ENCODE measurements around the gene IL17B.

IL17B gene

DNA sequence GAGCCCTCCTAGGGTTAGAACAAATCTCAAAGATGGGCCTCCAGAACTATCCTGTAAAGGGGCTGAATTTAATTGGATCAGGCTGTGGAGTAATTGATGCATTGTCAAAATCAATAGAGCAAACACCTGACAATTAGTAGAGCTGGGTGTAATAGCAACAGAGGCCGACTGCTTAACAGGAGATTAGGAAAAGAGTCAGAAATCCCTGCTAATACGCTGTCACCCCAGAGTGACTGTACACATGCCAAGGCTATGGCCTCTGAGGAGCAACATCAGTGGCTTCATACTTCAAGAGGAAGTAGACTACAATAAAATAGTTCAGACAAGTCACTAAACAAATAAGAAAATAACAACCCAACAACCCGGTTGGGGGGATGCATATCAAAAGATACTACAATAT lies 52.5 kb downstream of the IL17B start:
- H3K4me1 ChIP-seq (ENCODE audit: insufficient read depth, low read length, severe bottlenecking): no peaks in the 10 kb centered on the region
- TF ChIP-seq, protein P1, sequence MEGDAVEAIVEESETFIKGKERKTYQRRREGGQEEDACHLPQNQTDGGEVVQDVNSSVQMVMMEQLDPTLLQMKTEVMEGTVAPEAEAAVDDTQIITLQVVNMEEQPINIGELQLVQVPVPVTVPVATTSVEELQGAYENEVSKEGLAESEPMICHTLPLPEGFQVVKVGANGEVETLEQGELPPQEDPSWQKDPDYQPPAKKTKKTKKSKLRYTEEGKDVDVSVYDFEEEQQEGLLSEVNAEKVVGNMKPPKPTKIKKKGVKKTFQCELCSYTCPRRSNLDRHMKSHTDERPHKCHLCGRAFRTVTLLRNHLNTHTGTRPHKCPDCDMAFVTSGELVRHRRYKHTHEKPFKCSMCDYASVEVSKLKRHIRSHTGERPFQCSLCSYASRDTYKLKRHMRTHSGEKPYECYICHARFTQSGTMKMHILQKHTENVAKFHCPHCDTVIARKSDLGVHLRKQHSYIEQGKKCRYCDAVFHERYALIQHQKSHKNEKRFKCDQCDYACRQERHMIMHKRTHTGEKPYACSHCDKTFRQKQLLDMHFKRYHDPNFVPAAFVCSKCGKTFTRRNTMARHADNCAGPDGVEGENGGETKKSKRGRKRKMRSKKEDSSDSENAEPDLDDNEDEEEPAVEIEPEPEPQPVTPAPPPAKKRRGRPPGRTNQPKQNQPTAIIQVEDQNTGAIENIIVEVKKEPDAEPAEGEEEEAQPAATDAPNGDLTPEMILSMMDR (IDR thresholded peaks at IDR 0.05; ENCODE audit: low read length): no peak
- TF ChIP-seq EZH2 (IDR thresholded peaks at IDR 0.05; ENCODE audit: borderline replicate concordance, low read length): no peak
- no peak overlapping the region for H2AFZ ChIP-seq (ENCODE audit: low read length)
- H3K27ac ChIP-seq (ENCODE audit: low read depth, low read length, poor library complexity, severe bottlenecking): no peak overlapping the region
- no peak overlapping the region for H3K4me3 ChIP-seq (ENCODE audit: low read depth, low read length, poor library complexity, severe bottlenecking)
- H3K79me2 ChIP-seq (ENCODE audit: insufficient read depth, low read length): no peaks in the 10 kb centered on the region
- no peak overlapping the region for H3K9ac ChIP-seq (ENCODE audit: low read length)
- peaks cover 7% of the 10 kb centered on the region; the same call in 1 of the 2 replicates for H3K27me3 ChIP-seq (ENCODE audit: insufficient read depth, low read length)
- H4K20me1 ChIP-seq (ENCODE audit: insufficient read depth, low read length): no peaks in the 10 kb centered on the region
- no peak overlapping the region for H3K4me2 ChIP-seq (ENCODE audit: low read length)
- H3K36me3 ChIP-seq (ENCODE audit: insufficient read depth, low read length): no peaks in the 10 kb centered on the region
- no peaks in the 10 kb centered on the region for H3F3A ChIP-seq (ENCODE audit: insufficient read depth, low read length)
- no peaks in the 10 kb centered on the region for H3K9me3 ChIP-seq (ENCODE audit: low read length)
- H3K9me2 ChIP-seq (ENCODE audit: low read depth, low read length): no peaks in the 10 kb centered on the region

DNA sequence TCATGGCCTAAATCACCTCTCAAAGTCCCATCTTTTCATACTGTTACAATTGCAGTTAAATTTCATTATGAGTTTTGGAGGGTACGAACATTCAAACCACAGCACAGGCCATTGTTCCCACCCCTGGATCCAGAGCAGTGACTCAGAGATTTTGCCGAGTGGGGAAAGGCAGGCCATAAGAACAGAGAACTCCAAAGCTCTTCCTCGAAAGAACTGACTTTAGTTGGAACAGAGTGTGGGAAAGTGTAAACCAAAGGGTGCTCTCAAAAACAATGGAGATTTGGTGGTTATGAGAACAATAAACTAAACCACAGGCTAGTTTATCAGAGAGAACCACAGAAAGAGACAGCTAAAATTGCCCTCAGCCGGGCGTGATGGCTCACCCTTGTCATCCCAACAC lies 53.2 kb downstream of the IL17B start:
- Histone ChIP-seq H3K9me3 (ENCODE audit: low read length) (no peaks in the 10 kb centered on the region), H3K27me3 (ENCODE audit: insufficient read depth, low read length) (peaks cover 7% of the 10 kb centered on the region; the same call in 1 of the 2 replicates), H3K36me3 (ENCODE audit: insufficient read depth, low read length) (no peaks in the 10 kb centered on the region), H2AFZ (ENCODE audit: low read length) (no peak overlapping the region), H3K9me2 (ENCODE audit: low read depth, low read length) (no peaks in the 10 kb centered on the region), H3K4me1 (ENCODE audit: insufficient read depth, low read length, severe bottlenecking) (no peaks in the 10 kb centered on the region), H4K20me1 (ENCODE audit: insufficient read depth, low read length) (no peaks in the 10 kb centered on the region), H3K27ac (ENCODE audit: low read depth, low read length, poor library complexity, severe bottlenecking) (no peak overlapping the region), H3K4me3 (ENCODE audit: low read depth, low read length, poor library complexity, severe bottlenecking) (no peak overlapping the region), H3K79me2 (ENCODE audit: insufficient read depth, low read length) (no peaks in the 10 kb centered on the region), H3K4me2 (ENCODE audit: low read length) (no peak overlapping the region), H3F3A (ENCODE audit: insufficient read depth, low read length) (no peaks in the 10 kb centered on the region), H3K9ac (ENCODE audit: low read length) (no peak overlapping the region)
- TF ChIP-seq, protein P1 (IDR thresholded peaks at IDR 0.05; ENCODE audit: low read length): no peak
- no peak for TF ChIP-seq EZH2 (IDR thresholded peaks at IDR 0.05; ENCODE audit: borderline replicate concordance, low read length)

DNA sequence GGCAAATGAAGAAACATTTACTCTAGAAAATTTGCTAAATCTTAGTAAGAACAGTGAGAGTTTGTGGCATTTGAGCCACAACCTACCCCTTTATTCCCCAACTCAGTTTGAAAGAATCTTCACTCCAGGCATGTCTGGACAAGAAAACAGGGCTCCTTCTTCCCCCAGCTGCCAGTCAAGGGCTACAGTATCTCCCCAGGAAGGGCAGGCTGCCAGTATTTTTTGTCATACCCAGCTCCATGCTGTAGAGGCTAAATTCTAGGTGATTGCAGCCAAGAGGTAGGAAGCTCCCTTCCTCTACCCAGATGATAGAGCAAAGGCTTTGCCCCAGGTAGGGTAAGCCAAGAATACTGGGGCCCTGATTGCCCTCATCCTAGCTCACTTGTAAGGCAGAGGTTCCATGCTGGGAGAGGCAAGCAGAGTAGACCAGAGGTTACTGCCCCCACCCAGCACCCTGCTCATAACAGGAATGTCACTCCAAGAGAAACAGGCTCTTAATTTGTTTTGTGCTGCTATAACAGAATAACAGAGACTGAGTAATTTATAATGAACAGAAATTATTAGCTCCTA lies 53.8 kb downstream of the IL17B start:
- TF ChIP-seq, protein P1 (IDR thresholded peaks at IDR 0.05; ENCODE audit: low read length): no peak
- Histone ChIP-seq H3K79me2 (ENCODE audit: insufficient read depth, low read length) (no peaks in the 10 kb centered on the region), H3K4me3 (ENCODE audit: low read depth, low read length, poor library complexity, severe bottlenecking) (no peak overlapping the region), H3K27ac (ENCODE audit: low read depth, low read length, poor library complexity, severe bottlenecking) (no peak overlapping the region), H3K9me3 (ENCODE audit: low read length) (no peaks in the 10 kb centered on the region), H3K9me2 (ENCODE audit: low read depth, low read length) (no peaks in the 10 kb centered on the region), H2AFZ (ENCODE audit: low read length) (no peak overlapping the region), H3K36me3 (ENCODE audit: insufficient read depth, low read length) (no peaks in the 10 kb centered on the region), H3K9ac (ENCODE audit: low read length) (no peak overlapping the region), H4K20me1 (ENCODE audit: insufficient read depth, low read length) (no peaks in the 10 kb centered on the region), H3K4me2 (ENCODE audit: low read length) (no peak overlapping the region), H3K4me1 (ENCODE audit: insufficient read depth, low read length, severe bottlenecking) (no peaks in the 10 kb centered on the region), H3K27me3 (ENCODE audit: insufficient read depth, low read length) (peaks cover 7% of the 10 kb centered on the region; the same call in 1 of the 2 replicates), H3F3A (ENCODE audit: insufficient read depth, low read length) (no peaks in the 10 kb centered on the region)
